HG02870 (cell line): Measurements from ENCODE around the gene ANTXR1.
"Not testable (repeated sequence)": the region's sequence is repeated elsewhere in the genome, so short reads cannot be mapped to it uniquely, and the experiment has no call there.

Source experiments
- ATAC-seq: cut with Tn5 transposase; IDR thresholded peaks from one replicate; pipeline ENCODE4 v1.9.1; 2021; ENCODE audit warnings: mild to moderate bottlenecking, moderate library complexity; ENCODE audit not compliant: unreplicated experiment

Gene ANTXR1

DNA sequence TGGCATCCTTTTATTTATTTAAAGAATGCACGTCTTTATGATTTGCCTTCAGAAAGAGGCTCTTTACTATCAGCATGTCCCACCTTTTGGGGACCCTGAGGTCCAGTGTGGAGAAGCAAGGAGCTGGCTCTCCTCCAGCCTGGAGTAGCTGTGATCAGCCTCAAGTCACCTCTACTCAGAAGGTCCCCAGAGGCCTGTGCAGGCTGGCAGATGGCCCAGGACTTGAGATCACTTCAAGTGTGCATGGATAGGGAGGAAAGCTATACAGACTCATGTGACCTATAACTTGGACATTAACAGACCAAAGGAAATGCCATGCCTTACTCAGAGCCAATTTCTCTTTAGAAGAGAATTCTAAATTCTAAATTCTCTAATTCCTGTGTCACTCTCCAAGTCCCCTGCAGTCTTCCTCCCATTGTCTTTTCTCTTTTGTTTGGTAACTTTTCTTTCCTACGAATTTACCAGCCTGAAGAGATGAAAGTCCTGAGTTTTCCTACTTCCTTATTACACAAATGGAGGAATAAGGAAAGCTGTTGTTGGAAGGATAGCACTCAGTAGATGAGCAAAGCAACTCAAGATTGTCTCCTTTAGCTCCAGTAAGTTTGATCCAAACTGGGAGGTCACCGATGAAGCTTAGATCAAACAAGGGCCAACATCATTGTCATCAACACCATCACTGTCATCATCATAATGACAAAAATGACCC, 210.1 kb downstream of the ANTXR1 start:
- ATAC-seq: no peak

DNA sequence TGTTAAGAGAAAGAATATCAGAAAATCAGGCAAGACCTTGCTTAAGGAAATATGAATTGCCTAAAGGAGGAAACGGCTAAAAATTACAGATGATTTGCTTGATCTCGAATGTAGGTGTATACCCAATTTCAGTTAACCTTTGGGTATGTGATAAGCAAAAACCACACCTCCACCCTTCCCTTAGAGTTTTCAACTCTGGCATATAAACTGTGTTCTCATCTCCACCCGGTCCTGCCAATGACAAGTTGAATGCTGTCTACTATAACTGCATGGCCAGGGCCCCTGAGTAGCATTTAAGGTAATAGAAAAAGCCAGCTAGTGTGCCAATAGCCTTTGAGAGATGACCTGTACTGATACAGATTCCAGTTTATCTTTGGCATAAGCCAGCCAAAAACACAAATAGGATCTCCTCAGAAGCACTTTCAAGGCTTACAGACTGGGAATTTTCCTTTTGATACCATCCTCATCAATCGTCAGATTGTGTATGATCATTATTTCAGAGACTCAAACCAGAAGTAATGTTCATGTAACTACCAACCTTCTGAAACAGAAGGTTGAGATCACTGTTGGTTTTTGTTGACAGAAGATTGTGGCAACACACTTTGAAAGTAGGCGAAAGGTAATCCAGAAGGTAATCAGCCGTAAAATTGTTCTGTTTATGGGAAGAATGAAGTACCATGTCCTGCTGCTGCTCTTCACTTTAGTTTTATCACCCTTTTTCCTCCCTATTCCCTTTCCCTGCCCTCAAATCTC, 211.0 kb downstream of the ANTXR1 start:
- ATAC-seq: no peak

DNA sequence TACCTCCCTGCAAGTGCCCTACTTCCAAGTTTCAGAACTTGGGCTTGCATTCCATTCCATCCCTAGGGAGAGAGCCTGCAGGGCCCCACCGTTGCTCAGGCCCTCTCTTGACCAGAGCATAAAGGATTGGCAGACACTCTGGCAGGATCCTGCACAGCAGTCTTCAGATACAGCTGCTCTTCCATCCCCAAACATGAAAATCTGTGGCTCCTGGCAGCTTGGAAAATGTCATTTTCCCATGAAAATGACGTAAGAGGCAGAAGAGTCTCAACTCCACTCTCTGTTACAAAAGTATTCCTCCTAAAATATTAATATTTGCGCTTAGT, 211.5 kb downstream of the ANTXR1 start:
- no peak for ATAC-seq

DNA sequence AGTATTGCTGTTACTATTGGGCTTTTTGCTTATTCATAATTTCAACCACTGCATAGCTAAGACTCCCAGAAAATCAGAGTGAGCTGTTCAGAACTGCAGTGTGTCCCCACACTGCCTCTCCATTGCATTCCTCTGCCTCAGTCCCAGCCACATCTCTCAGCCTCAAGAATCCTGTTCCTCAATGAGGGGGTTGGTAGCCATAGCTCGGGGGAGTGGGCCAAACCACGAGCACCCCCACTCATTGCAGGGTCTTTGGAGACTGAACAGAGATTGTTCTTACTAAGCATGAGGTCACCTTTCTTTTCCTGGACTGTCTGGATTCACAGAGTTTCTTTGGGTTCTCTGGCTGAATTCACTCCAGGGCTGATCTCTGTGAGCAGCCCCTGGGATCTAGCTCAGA, 213.0 kb downstream of the ANTXR1 start:
- no peak for ATAC-seq

DNA sequence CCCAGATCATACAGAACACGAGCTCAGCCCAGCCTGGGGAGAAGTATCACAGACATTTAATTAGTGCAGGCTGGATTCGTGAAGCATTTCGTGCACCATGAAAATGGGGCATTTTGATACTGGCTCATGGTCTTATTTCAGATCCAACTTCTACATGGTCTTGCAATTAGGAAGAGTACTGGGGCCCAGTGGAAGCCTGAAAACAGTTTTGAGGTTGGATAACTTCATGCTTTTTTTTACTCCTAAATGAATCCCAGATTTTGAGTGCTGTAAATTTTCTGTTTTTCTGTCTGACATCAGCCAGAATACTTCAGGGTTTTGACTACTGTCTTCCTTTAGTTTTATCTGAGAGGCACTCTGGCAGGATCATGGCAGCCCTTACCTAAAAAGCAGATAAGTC, 213.9 kb downstream of the ANTXR1 start:
- no peak for ATAC-seq

DNA sequence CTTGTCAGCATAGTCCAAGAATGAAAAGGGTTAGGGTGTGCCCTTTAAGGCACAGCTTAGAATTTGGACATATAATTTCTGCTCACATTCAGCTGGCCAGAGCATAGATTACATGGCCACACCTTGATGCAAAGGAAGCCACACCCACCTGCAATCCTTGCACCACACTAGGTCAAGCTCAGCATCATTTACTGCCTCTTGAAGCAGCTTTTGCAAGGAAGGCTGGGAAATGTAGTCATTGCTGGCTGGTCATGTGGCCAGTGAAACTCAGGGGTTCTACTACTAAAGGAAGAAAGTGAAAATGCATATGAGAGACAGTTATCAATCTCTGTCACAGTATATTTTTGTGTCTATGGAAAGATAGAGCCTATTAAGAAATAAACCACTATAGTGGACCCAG, 214.7 kb downstream of the ANTXR1 start:
- no peak for ATAC-seq

DNA sequence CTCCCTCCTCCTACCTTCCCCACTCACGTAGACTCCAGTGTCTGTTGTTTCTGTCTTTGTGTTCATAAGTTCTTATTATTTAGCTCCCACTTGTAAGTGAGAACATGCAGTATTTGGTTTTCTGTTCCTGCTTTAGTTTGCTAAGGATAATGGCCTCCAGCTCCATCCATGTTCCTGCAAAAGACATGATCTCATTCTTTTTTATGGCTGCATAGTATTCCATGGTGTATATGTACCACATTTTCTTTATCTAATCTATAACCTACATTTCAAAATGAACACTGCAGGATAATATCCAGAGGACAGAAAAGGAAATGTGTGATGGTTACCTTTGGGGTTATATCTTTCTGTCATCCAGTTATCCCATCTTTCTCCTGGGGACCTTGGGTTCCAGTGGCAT, 218.0 kb downstream of the ANTXR1 start:
- ATAC-seq: not testable (repeated sequence)

DNA sequence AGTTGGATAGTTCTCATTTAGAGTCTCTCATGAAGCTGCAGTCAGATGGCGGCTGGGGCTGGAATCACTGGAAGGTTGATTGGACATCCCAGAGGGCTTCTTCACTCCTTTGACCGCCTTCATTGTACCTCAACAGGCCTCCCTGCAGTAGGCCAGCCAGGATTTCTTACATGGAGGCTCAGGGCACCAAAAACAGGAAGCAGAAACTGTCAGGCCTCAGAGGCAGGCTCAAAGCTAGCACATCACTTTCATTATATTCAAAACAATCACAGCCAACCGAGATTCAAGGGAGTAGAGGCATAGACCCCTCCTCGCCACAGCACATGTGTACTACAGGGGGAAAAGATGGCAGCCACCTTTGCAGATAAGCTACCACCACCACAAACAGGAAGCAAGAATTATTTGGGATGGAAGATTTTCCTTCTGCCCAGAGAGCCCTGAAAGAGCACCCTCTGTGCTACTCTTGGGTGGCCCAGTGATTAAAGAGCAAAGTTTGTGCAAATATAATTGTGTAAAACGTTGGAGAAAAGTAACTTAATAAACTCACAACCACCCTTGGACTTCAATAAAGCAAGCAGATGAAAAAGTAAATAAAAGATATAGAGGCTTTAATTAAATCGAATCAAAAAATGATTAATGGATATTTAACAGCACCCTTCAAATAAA, 218.8 kb downstream of the ANTXR1 start:
- no peak for ATAC-seq

DNA sequence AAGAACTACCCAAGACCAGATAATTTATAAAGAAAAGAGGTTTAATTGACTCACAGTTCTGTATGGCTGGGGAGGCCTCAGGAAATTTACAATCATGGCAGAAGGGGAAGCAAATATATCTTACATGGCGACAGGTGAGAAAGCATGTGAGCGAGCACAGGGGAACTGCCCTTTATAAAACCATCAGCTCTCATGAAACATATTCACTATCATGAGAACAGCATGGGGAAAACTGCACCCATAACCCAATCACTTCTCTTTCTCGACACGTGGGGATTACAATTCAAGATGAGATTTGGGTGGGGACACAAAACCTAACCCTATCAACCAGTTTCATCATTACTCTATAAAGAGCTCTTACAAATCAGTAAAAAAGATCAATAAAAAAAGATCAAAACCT, 222.9 kb downstream of the ANTXR1 start:
- not testable (repeated sequence) for ATAC-seq

DNA sequence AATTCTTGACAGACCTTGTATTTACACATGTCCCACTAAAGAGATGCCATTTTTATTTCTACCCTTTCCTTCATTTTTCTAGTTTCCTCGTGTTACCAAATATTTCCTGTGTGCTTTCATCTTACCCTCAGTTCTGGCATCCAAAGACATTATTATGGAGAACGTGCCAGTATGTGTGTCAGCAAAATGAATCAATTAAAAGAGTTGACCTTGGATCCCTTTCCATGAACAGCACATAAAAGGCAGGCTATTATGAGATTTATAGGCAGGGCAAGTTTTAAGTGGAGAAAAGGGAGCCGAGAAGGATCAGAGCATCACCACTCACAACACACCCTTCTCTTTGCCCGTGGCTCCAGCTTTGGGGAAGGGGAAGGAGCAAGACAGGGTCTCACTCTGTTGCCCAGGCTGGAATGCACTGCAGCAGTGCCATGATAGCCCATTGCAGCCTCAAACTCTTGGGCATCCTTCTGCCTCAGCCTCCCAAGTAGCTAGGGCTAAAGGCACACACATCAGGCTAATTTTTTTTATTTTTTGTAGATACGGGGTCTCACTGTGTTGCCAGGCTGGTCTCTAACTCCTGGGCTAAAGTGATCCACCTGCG, 224.2 kb downstream of the ANTXR1 start:
- no peak for ATAC-seq

DNA sequence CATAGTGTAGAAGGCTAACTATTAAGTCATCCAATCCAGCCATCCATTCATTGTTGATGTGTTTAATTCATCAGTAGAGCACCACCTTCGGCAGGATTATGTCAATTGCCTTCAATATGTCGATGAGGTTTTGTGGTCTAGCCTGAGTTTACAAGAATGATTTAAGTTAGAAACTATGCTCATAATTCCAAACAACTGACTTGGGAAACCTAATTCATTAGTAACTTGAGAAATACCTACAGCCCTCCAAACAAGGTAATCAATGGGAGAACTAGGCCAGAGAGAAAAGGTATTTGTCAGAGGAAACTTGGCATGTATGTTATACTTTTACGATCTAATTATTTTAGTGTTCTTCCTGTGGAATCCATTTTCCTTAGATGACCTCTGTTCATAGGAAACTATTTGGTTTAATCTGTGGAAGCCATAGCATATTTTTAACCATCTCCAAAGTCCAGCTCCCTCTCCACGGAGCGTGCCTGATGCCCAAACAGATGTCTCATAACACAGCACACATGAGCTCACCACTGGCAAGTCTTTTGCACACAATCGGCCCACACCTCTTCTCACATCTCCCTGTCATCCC, 225.6 kb downstream of the ANTXR1 start:
- ATAC-seq: no peak

DNA sequence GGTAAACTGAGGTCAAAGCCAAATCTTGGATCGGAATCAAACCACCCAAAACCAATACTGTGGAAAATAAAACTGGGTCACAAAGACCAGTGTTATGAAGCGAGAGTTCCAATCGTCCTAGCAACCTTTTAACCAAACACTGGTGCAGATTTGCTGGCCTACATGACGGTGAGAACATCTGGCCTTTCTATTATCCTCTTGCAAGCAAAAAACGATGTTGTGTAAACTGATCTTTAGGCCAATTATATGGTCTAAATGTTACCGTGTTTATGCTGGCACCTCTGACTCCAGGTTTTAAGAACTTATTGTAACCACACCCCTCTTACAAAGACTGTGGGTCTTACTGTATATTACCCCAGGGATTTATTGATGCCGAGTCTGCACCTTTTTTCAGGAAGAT, 228.1 kb downstream of the ANTXR1 start:
- ATAC-seq: no peak

DNA sequence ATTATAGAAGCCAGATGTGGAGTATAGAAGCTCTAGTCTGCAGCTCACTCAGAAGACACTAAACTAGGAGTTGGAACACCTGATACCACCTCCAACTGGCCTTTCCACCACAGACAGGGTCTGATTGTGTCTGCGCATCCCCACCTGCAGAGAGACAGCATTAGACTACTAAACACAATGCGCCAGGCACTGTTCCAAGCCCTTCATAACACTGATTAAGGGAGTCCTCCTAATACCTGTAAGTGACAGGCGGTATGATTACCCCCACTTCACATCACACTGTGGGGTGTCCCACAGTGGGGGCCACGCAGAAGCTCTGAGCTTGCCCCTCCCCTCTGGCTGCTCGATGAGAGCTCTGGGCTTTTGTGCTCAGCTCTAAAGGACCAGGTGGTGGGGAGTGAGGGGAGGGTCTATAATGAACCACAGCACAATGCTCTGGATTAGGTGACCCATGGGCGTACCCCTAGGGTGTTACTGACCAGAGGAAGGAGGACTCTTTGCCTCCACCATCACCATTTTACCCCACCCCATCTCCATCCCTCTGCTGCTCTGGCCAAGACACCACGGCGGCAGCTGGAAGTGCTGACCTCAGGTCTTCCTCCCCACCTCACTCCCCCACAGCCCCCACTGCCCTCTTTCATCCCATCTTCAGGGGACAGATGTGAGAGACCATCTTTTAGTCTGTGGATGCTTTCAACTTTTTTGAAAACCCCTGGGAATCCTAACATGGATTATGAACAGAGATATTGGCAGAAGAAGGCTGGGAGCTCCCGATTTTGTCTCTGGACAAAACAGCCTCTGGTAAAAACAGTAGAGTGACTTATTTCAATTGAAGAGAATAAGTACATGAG, 228.9 kb downstream of the ANTXR1 start:
- no peak for ATAC-seq

DNA sequence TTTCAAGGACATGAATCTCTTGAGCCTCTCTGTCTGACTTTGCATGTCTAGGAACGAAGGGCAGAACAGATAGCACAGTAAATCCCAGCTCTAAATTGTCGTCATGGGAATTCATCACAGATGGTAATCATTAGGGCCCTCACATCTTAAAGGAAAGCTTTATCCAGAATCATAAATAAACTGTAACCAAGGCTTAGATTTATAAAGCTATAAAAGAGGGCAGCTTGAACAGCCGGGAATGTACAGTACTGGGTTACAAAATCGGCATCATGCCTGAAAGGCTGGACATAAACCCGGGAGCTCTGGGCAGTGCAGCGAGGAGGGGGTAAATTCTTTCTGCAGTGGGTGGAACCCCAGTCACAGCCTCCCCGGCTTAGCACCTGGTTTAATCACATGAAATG, 229.7 kb downstream of the ANTXR1 start:
- no peak for ATAC-seq

DNA sequence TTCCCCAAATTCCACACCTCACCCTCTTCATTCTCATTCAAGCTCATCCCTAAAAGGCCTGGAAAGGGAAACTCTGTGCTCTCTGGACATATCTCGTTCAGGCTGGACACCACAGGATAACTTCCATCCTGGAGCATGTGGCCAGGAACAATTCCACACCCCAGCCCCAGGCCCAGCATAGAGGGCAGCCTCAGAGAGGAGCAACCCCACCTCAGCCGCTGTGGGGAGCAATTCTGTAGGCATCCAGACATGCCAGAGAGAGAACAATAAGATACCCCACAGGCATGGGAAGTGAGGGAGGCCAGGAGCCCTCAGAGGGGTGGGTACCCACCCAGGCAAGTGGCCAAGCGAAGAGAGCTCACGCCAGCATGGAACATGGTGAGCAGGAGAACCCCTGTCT, 230.7 kb downstream of the ANTXR1 start:
- no peak for ATAC-seq

DNA sequence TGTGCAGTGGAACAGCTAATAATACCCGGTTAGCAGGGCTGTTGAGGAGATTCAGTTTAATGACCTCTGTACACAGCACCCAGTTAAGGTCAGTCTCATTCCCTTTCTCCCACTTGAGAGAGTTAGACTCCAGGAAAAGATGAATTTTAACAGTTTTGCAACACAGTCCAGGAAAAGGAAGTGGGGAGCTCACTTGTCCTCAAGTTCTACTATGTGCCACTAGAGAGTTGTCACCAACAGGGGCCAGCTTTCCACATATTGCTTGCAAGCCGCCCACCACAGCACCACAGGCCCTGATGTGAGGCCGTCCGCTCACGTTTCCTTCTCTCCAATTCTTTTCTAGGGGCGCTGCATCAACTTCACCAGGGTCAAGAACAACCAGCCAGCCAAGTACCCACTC, 231.9 kb downstream of the ANTXR1 start:
- no peak for ATAC-seq

DNA sequence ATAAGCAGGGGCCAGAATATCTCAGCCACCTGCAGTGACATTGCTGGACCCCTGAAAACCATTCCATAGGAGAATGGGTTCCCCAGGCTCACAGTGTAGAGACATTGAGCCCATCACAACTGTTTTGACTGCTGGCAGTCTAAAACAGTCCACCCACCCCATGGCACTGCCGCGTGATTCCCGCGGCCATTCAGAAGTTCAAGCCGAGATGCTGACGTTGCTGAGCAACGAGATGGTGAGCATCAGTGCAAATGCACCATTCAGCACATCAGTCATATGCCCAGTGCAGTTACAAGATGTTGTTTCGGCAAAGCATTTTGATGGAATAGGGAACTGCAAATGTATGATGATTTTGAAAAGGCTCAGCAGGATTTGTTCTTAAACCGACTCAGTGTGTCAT, 234.6 kb downstream of the ANTXR1 start:
- no peak for ATAC-seq

DNA sequence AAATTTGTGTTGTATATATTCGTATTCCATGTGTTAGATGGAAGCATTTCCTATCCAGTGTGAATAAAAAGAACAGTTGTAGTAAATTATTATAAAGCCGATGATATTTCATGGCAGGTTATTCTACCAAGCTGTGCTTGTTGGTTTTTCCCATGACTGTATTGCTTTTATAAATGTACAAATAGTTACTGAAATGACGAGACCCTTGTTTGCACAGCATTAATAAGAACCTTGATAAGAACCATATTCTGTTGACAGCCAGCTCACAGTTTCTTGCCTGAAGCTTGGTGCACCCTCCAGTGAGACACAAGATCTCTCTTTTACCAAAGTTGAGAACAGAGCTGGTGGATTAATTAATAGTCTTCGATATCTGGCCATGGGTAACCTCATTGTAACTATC, 235.3 kb downstream of the ANTXR1 start:
- ATAC-seq: no peak

DNA sequence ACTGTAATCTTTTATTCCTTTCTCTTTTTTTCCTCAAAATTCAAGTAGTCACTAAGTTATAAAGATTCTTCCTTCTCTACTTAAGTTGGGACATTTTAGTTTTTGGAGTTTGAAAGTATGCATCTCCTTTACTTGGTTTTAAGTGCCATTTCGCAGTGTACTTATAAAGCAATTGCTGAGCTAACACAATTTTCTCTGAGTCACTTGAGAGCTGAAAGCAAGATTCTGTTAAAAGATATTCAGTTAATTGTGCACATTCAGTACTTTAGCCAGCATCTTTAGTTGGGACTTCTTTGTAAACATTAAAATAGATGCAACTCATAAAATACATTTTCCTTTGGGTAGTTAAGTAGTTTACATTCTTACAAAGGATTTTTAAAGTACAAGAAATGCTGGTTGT, 238.0 kb downstream of the ANTXR1 start:
- ATAC-seq: no peak

DNA sequence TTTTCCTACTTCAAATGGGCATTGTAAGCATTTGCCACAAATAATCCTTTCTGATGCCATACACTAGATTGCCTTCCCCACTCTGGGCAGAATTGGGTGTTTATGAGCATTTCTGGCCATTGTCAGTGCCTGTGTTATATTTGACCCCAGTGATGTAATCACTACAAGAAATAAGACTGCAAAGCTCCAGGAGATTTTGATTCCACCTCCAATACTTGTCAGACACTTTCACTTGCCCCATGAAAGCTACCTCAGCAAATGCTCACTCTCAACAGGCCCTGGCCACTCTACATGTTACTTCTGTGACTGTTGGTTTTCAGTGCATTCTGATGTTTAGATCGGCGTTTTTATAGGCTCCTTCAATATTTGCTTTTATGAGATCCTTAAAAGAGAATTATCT, 239.0 kb downstream of the ANTXR1 start:
- ATAC-seq: no peak

DNA sequence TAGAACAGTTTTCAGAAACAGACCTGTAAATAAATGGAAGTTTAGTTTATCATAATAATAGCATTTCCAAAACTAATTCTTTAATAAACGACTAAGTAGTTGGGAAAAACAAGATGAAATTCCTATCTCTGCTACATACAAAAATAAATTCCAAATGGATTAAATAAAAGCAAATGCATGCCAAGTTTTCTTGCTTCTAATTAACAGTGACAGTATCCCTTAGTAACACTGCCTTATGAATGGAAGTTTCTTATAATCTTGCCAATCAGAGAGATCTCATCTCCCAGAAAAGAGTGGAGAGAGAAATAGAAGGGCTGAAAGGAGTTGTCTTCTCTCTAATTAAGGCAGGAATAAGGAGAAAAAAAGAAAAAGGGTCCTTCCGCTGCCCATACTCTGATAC, 240.1 kb downstream of the ANTXR1 start:
- ATAC-seq: no peak
